ENCODE results near the gene ABI3. TPM values are rescaled to one million over a fixed set of nuclear protein-coding genes. Genes with fewer than 3 reads are reported as not detected.

Gene ABI3, protein sequence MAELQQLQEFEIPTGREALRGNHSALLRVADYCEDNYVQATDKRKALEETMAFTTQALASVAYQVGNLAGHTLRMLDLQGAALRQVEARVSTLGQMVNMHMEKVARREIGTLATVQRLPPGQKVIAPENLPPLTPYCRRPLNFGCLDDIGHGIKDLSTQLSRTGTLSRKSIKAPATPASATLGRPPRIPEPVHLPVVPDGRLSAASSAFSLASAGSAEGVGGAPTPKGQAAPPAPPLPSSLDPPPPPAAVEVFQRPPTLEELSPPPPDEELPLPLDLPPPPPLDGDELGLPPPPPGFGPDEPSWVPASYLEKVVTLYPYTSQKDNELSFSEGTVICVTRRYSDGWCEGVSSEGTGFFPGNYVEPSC
- 40.9 and 44.1 TPM in 2 replicates for total RNA-seq

DNA sequence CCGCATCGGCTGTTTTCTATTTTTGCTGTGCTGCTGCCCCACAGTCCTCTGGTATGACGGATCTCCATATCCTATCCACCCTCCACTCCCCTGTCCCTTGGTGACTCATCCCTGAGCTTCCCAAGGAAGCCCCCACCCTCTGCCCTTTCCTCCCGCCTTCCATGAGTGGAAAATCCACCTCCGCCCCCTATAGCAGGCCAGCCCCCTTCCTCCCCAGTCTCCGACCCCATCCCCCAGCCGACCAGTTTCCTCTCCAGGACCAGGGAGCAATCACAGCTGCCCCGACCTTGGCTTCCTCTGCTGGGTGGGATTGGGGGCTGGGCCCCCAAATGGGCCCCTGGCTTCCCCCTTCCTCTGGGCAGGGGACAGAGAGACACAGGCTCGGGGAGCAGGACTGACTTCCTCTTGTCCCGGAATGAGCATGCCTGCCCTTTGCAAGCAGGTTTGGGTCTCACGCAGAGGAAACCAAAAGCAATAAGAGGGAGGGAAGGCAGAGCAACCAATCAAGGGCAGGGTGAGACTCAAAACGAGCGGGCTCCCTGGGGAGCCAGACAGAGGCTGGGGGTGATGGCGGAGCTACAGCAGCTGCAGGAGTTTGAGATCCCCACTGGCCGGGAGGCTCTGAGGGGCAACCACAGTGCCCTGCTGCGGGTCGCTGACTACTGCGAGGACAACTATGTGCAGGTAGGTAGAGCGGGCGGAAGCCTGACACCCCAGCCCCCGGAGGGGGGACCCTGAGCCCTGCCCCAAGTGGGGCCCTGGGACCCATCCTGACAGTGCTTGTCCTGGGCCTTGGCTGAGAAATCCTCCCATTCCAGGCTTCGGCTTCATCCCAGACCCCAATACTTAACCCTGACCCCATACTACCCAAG is at the start of gene ABI3, which contains the start of gene GNGT2:
Gene ABI3 (plus strand): TSS at position 550 of the 872 bp plus-strand sequence. CDS start 18 bp downstream, at position 568.
Gene GNGT2 (minus strand): TSS at position 417 of the 872 bp plus-strand sequence. CDS start 3,152 bp downstream, outside the sequence.

DNA sequence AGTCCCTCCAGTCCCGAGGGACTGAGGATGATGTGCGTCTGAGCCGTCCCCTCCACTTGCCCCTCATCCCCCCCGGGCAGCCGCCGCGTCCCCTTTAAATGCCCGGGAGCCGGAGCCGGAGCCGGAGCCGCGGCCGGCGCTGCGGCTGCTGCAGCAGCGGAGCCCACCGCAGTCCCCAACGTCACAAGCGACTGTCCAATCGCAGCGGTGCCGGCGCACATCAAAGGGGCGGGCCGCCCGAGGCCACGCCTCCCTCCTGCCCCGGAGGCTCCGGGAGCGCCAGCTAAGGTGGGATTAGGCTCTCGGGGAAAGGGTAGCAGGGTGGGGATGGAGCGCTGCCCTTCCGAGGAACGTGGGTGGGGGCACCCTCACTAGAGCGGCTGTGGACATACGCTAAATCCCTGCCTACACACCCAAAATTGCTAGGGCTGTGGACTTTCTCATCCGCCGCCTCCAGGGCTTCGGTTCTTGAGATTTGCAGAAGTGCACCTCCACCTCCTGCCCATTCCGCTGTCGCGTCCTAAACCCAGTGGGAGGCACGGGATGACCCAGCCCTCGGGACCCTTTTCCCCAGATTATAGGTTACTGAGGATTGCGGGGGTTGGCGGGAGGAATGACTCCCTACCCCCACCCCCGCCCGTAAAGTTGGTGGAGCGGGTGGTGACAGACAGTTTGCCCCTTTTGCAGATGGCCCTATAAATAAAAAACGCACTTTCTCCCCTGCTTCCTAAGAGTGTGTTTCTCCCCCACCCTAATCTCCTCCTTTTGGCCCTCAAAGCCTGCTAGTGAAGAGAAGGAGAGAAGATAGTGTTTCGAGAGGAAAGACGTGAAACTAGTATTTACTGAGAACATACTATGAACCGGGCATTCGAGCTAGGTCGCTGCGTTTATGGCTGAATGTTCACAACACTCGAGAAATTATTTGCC is 20.4 kb downstream of the ABI3 start, which contains the start of gene PHOSPHO1:
Gene PHOSPHO1 (minus strand): TSS at position 152 of the 927 bp plus-strand sequence. CDS start 4,096 bp downstream, outside the sequence.

Other genes starting within 250 kb of the ABI3 start
- gene GIP, start 242.1 kb upstream of the ABI3 start, total RNA-seq, result not detected in 2 replicates
- gene IGF2BP1, start 213.3 kb upstream of the ABI3 start, total RNA-seq, result 1.3 and 8.0 TPM in 2 replicates
- not detected in 2 replicates for gene B4GALNT2, start 77.9 kb upstream of the ABI3 start, total RNA-seq
- 2.8 and 4.6 TPM in 2 replicates for gene GNGT2, start 133 bp upstream of the ABI3 start, total RNA-seq
- 0.29 TPM in 1 of 2 replicates, not detected in the other for gene PHOSPHO1, start 20.1 kb downstream of the ABI3 start, total RNA-seq
- gene ZNF652, start 151.5 kb downstream of the ABI3 start, total RNA-seq, result 22.6 and 25.5 TPM in 2 replicates
- gene PHB1, start 204.2 kb downstream of the ABI3 start, total RNA-seq, result 122 and 166 TPM in 2 replicates